Lung (tissue), 12 donors: ENCODE data around the gene ATP2B2. TPM values are rescaled to one million over a fixed set of nuclear protein-coding genes. Genes with fewer than 3 reads are reported as not detected.

Experiments
- ATAC-seq: fragments of 200-7000 bp; cut with Tn5 transposase; one replicate; pipeline ENCODE4 v1.9.1; 2020; ENCODE audit warnings: moderate number of reproducible peaks; ENCODE audit not compliant: insufficient read depth, low FRiP score
- DNase-seq, 3 donors: peaks; one replicate each; pipeline ENCODE4 v3.0.0-alpha.2; 2013 to 2017
- H3K27ac ChIP-seq, 2 donors: one replicate each; pipeline ENCODE4 v1.5.1; 2013; ENCODE audit warnings: mild to moderate bottlenecking in 2 of 2, moderate library complexity in 2 of 2, control low read depth in 1 of 2, inconsistent platforms in 1 of 2, low read depth in 1 of 2, low read length in 1 of 2
- H3K27me3 ChIP-seq, 3 donors: one replicate each; pipeline ENCODE4 v1.5.1; 2013; ENCODE audit warnings: low read length in 2 of 3; ENCODE audit not compliant: control insufficient read depth in 3 of 3, insufficient read depth in 3 of 3
- H3K36me3 ChIP-seq, 4 donors: one replicate each; pipeline ENCODE4 v1.5.1; 2013; ENCODE audit warnings: low read length in 4 of 4, mild to moderate bottlenecking in 1 of 4, moderate library complexity in 1 of 4; ENCODE audit not compliant: control insufficient read depth in 4 of 4, insufficient read depth in 4 of 4
- H3K4me1 ChIP-seq, 5 donors: one replicate each; pipeline ENCODE4 v1.5.1; 2013; ENCODE audit warnings: low read length in 5 of 5, mild to moderate bottlenecking in 2 of 5, moderate library complexity in 1 of 5; ENCODE audit not compliant: control insufficient read depth in 5 of 5, insufficient read depth in 5 of 5
- H3K4me3 ChIP-seq: one replicate; pipeline ENCODE4 v1.5.1; 2013; ENCODE audit warnings: mild to moderate bottlenecking, control low read depth, moderate library complexity
- H3K9ac ChIP-seq, 2 donors: one replicate each; pipeline ENCODE4 v1.5.1; 2013; ENCODE audit warnings: low read length in 2 of 2, control low read depth in 1 of 2; ENCODE audit not compliant: insufficient read depth in 1 of 2
- H3K9me3 ChIP-seq, 4 donors: one replicate each; pipeline ENCODE4 v1.5.1; 2013; ENCODE audit warnings: low read length in 3 of 4, mild to moderate bottlenecking in 1 of 4, moderate library complexity in 1 of 4; ENCODE audit not compliant: control insufficient read depth in 4 of 4, insufficient read depth in 3 of 4
- CTCF ChIP-seq: IDR thresholded peaks from 2 replicates; pipeline ENCODE4 v1.5.1; 2012; ENCODE audit warnings: mild to moderate bottlenecking; ENCODE audit errors: control extremely low read depth, extremely low read depth
- WGBS, 2 donors: extraction: QIAGEN DNeasy Blood & Tissue Kit; methylation state at CpG; one replicate each; pipeline ENCODE4 v1.1.7; 2013; 5-methylcytosine and 5-hydroxymethylcytosine counted together
- polyA plus RNA-seq, 2 donors: library from polyadenylated mRNA; stranded (reverse); fragments of 200-250 nt; gene quantifications; one replicate each; pipeline ENCODE4 v1.2.1, GENCODE V29; 2013
- total RNA-seq, 2 donors: library from RNA; depleted of rRNA in 1 of 2; stranded (reverse); fragments of >200 nt in 1 of 2; gene quantifications; one replicate each; pipeline ENCODE4 v1.2.1, GENCODE V29; 2014 to 2021
- donor health status: control.
- donor health status: control.
- donor health status: Bipolar disorder and iron deficiency.
- donor health status: healthy.
- donor health status: DM: yes; HTN: yes; CAD: no.

ATP2B2 gene
- total and polyA plus RNA-seq, 4 donors = 0.06 TPM; not detected in 3

GRCh38 chr3:10339376-10339955, 165.9 kb downstream of the ATP2B2 start:
- Histone ChIP-seq H3K9me3 (no peaks in the 10 kb centered on the region), H3K9ac (no peak overlapping the region), H3K4me1 (peaks cover 0 to 2% (median 0%) of the 10 kb centered on the region in 5 donors), H3K36me3 (no peaks in the 10 kb centered on the region), H3K4me3 (no peak overlapping the region), H3K27me3 (peaks cover 0 to 3% (median 0%) of the 10 kb centered on the region in 3 donors), H3K27ac (no peak overlapping the region)
- TF ChIP-seq CTCF = no peak
- DNase-seq = no peak
- 85 to 89% methylated on average over 8 of the region's 8 CpGs for WGBS, 2 donors
- ATAC-seq = no peak

- no peak for DNase-seq
- H3K4me3 ChIP-seq = no peak overlapping the region
- WGBS, 2 donors = 47 to 66% methylated on average over 12 of the region's 12 CpGs
- no peak overlapping the region for H3K9ac ChIP-seq
- TF ChIP-seq CTCF = no peak
- H3K27ac ChIP-seq = no peak overlapping the region
- ATAC-seq = no peak
- H3K9me3 ChIP-seq = no peaks in the 10 kb centered on the region
- peaks cover 0 to 10% (median 0%) of the 10 kb centered on the region in 3 donors for H3K27me3 ChIP-seq
- no peaks in the 10 kb centered on the region for H3K36me3 ChIP-seq
- peaks cover 0 to 2% (median 0%) of the 10 kb centered on the region in 5 donors for H3K4me1 ChIP-seq
These were observed 166.6 kb downstream of the ATP2B2 start for GRCh38 chr3:10338591-10339353.

GRCh38 chr3:10338164-10338470, 167.3 kb downstream of the ATP2B2 start:
- peaks cover 0 to 10% (median 0%) of the 10 kb centered on the region in 3 donors for H3K27me3 ChIP-seq
- DNase-seq (no peak), ATAC-seq (no peak)
- no peak overlapping the region for H3K9ac ChIP-seq
- no peak for TF ChIP-seq CTCF
- no peaks in the 10 kb centered on the region for H3K9me3 ChIP-seq
- H3K36me3 ChIP-seq = no peaks in the 10 kb centered on the region
- no peak overlapping the region for H3K4me3 ChIP-seq
- WGBS, 2 donors = 86 to 92% methylated on average over 15 to 16 of the region's 16 CpGs
- no peak overlapping the region for H3K27ac ChIP-seq
- peaks cover 0 to 2% (median 0%) of the 10 kb centered on the region in 5 donors for H3K4me1 ChIP-seq
